Measurements from ENCODE around the gene MEGF11.
A peak's percentile ranks its signal among the peaks of the same experiment; 100 is the strongest.

Gene MEGF11

GRCh38 chr15:65936282-65936681, 317.3 kb downstream of the MEGF11 start:
- DNase-seq (ENCODE audit: insufficient read length, low spot score) (no peak), FAIRE-seq (no peak)

DNA sequence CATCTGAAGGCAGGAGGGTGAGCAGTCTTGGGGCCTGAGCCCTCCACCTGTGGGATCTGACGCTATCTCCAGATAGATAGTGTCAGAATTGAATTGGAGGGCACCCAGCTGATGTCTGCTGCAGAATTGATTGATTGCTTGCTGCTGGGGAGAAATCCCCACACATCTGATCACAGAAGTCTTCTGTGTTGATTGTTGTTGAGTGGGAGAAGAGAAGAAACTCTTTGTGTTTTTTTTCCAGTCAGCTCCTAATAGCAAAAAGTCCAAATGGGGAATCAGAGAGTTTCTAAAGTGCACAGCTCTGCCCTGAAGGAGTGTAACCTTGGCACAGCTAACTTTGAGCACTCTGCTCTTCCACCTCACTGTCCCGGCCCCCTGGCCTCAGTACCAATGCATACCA, 318.2 kb downstream of the MEGF11 start:
- no peak for FAIRE-seq
- DNase-seq (ENCODE audit: insufficient read length, low spot score) = no peak

DNA sequence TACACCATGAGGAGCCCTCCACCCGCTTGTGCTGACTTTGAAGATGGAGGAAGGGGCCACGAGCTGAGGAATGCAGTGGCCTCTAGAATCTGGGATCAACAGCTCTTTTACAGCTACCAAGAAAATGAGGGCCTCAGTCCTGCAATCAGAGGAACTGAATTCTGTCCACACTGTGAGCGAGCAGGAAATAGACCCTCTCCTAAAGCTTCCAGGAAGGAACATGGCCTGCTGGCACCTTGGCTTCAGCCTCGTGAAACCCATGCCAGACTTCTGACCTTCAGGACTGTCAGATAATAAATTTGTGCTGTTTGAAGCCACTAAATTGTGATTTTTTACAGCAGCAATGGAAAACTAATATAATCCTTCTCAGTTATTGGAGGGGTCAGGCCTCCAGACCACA, 322.3 kb downstream of the MEGF11 start:
- DNase-seq (ENCODE audit: insufficient read length, low spot score) (no peak), FAIRE-seq (no peak)

- no peak for FAIRE-seq
- DNase-seq (ENCODE audit: insufficient read length, low spot score) = no peak
Measured at GRCh38 chr15:65930134-65930533, 323.4 kb downstream of the MEGF11 start.

DNA sequence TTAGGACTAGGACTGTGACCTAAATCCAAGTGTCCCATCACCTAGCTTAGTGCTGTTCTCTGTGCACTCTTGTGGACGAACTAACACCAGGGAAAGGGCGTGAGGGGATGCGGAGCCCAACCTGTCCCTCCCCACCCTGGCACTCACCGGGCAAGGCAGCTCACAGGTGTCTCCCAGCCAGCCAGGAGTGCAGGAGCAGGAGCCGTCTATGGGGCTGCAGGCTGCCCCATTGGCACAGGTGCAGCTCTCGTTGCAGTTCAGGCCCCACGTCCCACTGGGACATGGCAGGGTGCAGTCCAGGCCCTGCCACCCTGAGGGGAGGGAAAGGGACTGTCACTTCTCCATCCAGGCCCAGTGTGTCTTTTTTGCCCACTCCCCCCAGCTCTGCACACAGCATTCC, 324.0 kb downstream of the MEGF11 start:
- no peak for FAIRE-seq

GRCh38 chr15:65927545-65927944, 326.0 kb downstream of the MEGF11 start:
- DNase-seq (ENCODE audit: insufficient read length, low spot score) = no peak
- FAIRE-seq = no peak

More for the DNA sequence above, 324.0 kb downstream of the MEGF11 start:
- DNase-seq (ENCODE audit: insufficient read length, low spot score) = no peak

- FAIRE-seq (no peak), DNase-seq (ENCODE audit: insufficient read length, low spot score) (no peak)
Measured at GRCh38 chr15:65926899-65927298, 326.7 kb downstream of the MEGF11 start.

DNA sequence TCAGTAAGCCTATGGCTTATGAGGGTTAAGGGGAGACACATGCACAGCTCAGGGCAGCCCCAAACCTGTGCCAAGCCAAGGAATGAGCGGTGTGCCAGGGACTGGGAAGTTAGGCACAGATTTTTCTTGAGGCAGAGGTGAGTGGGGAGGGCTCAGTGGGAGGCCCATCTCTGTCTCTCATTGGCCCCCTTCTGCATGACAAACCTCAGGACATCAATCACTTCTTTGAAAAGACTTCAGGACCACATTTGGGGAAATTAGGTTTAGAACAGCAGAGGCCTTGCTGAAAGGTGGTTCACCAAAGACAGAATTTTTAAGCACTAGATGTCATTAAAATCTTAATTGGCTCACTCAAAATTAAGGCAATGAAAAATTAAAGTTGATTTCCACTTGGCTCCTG, 327.1 kb downstream of the MEGF11 start:
- DNase-seq (ENCODE audit: insufficient read length, low spot score) (no peak), FAIRE-seq (no peak)

- no peak for DNase-seq (ENCODE audit: insufficient read length, low spot score)
- no peak for FAIRE-seq
Measured at GRCh38 chr15:65925338-65925737, 328.2 kb downstream of the MEGF11 start.

DNA sequence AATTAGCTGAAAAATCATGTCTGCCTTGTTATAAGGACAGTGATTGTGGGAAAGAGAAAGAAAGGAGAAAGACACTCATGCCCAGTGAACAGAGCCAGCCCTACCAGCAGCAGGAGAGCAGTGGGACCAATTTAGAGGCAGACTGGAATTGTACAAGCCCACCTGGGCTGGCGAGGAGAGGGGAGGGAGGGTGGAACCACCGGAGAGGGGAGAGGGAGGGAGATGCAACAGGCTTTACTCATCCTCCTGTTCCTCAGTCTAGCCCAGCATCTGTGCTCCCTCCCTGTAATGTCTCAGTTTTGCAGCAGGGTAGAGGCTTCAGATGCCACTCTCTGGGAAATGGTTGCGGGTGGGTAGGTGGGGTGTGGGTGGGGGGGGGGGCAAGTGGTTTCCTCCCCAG, 329.5 kb downstream of the MEGF11 start:
- no peak for DNase-seq (ENCODE audit: insufficient read length, low spot score)
- no peak for FAIRE-seq

- no peak for DNase-seq (ENCODE audit: insufficient read length, low spot score)
- FAIRE-seq = no peak
Measured at GRCh38 chr15:65923264-65923663, 330.3 kb downstream of the MEGF11 start.

GRCh38 chr15:65922621-65923020, 330.9 kb downstream of the MEGF11 start:
- FAIRE-seq = no peak
- no peak for DNase-seq (ENCODE audit: insufficient read length, low spot score)

DNA sequence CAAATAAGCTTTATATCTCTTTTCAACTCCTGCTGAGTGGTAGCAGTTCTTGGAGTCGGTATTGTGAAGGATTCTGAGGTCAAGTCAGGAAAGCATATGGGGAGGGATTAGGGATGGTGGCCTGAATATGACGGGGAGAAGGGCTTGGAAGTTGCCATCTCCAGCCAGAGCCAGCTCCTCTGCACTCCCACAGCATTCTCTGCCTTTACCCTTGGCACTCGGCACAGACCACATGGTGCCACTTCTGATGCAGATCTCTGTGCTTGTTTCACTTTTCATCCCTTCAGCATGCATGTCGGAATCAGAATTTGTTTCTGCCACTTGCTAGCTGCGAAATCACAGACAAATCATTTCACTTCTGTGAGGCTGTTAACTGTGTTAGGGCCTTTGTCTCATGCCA, 331.8 kb downstream of the MEGF11 start:
- FAIRE-seq = no peak
- no peak for DNase-seq (ENCODE audit: insufficient read length, low spot score)

DNA sequence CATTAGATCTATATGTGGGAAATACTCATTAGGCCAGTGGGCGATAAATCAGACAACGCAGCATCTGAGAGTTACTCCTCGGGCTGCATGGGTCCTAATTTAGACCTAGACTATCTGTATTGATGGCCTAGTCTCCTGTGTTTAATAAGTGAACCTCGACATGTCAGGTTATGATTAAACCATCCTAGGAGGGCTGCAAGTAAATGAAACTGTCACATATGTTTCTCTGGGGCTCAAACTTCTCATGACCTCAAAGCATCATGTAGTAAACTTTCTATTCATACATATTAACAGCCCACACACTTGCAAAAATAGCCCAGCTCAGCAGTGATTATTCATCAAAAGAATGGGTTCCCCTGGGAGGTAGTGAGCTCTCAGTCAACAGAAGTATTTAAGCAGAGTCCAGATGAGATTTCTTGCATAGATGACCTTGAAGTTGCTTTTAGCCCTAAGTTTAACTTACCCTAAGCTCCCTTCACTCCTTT, 332.7 kb downstream of the MEGF11 start:
- FAIRE-seq (no peak), DNase-seq (ENCODE audit: insufficient read length, low spot score) (no peak)

DNA sequence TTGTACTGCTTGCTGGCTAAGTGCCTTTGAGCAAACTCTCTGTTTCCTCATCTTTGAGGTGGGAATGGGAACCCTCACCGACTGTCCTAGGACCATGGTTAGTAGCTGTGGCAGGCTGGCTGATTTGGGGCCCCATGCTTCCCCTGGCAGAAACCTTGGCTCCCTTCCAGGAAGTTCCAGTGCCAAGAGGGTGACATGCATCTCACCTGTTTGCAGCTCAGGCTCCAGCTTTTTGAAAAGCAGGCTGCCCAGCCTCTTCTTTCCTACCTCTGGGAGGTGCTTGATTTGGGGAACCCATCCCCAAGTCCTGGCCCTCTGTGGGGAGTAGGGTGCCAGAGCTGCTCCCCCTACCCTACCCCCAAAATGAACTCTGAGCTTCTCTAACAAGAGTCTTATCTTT, 333.4 kb downstream of the MEGF11 start:
- DNase-seq (ENCODE audit: insufficient read length, low spot score) (no peak), FAIRE-seq (no peak)

GRCh38 chr15:65919353-65919752, 334.2 kb downstream of the MEGF11 start:
- DNase-seq (ENCODE audit: insufficient read length, low spot score) (no peak), FAIRE-seq (no peak)

DNA sequence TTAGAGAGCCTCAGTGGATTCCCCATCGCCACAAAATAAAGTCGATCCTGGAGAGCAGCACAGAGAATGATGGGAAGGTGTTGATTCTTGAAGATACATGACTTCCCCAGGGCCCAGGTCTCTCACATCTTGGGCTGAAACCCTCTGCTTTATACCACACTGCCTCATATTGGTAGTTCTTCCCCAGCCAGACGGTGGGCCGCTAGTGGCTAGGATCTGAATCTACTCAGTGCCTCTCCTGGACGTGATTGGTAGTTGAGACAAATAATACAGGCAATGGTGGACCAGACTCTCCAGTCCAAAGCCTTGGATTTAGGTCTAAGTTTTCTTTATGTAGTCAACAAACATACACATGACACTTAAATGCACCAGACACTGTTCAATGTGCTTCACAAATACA, 334.6 kb downstream of the MEGF11 start:
- DNase-seq (ENCODE audit: insufficient read length, low spot score) = no peak
- no peak for FAIRE-seq

DNA sequence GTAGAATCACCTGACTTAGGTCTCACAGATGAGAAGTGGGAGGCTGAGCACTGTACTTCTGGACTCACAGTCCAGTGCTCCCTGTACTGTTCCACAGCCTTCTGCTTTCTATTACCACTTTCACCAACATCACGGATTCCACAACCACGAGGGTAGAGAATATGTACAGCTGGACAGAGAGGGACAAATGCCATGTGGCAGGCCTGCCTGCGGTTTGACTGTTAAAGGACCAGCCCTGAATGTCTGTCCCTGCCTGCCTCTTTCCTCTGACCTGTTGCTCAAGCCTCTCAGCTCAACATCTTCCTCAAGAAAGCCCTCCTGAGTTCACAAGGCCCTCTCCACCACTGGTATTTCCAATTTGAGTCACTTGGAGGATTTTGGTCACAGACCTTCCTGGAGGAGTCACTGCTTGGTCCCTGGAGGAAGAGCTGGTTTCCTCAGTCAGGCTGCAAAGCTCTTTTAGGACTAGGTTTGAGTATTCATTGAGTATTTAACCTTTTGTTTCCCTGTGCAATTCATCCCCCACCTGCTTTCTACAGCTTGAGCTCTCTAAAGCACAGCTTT, 335.1 kb downstream of the MEGF11 start:
- DNase-seq (ENCODE audit: insufficient read length, low spot score) = no peak
- no peak for FAIRE-seq

- DNase-seq (ENCODE audit: insufficient read length, low spot score) = no peak
- no peak for FAIRE-seq
Measured at GRCh38 chr15:65917936-65918335, 335.6 kb downstream of the MEGF11 start.

DNA sequence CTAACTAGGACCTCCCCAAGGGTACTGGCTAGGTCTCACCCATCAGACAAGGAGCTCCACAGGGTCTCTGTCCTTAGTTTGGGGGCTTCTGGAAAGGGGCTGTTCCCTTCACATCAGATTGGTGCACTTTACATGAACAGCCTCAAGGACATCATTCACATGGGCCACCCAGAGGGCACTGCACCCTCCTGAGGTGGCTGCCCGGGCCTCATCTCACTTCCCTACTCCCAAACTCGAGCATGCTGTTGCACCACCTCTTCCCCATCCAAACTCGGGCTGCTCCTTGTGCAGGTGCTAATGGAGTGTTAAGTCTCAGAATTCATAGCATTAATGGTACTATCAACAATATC, 336.2 kb downstream of the MEGF11 start:
- DNase-seq (ENCODE audit: insufficient read length, low spot score) (no peak), FAIRE-seq (no peak)

DNA sequence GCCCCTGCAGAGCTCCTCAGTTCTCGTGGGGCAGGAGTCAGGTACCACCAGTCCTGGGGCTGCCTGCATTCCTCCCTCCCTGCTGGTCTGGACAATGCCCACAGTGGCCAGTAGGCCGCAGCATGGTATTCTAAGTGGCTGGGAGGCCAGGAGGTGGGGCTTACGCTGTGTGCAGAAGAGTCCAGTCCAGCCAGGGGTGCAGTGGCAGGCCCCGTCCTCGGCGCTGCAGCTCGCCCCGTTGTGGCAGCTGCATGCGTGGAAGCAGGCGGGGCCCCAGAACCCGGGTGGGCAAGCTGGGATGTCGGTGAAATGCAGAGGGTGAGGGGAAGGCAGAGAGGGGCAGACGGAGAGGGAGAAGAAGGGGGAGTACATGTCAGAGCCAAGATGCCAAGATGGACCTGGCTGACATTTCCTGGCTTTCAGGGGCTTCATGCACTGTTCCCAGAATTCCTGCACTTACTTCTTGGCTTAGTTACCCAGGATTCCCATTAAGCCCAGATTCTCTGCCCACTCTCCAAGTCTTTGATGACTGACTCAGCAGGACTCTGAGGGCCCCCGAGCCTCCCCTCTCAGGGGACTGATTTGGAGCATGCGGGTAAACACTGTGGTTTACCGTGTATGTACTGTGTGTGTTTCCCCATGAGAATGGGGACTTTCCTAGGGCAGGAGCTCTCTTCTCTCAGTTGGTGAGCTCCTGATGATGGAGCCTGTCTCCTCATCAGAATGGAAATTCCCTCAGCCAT, 336.7 kb downstream of the MEGF11 start:
- FAIRE-seq = no peak

GRCh38 chr15:65916041-65916663, 337.4 kb downstream of the MEGF11 start:
- DNase-seq (ENCODE audit: insufficient read length, low spot score) (no peak), FAIRE-seq (no peak)

More for the DNA sequence above, 336.7 kb downstream of the MEGF11 start:
- peak; percentile 77 for DNase-seq (ENCODE audit: insufficient read length, low spot score)
